A673 (cell line): ENCODE measurements around the gene BTBD9. TPM values are rescaled to one million over a fixed set of nuclear protein-coding genes. Genes with fewer than 3 reads are reported as not detected.
A peak's percentile ranks its signal among the peaks of the same experiment; 100 is the strongest.

Experiments used
- BruUV-seq: library from RNA; stranded (reverse); fragments of 400-500 nt; replicated peaks from 2 replicates; lab custom pipeline; 2021; lab: Mats Ljungman, UMichigan
- CTCF ChIA-PET: fragments of 300-600 bp; sonication (Branson Sonifier 250); formaldehyde crosslinking; loops from one replicate; lab custom pipeline; 2022; ENCODE audit warnings: antibody characterized with exemption; lab: Charles Lee
- POLR2A ChIA-PET: fragments of 300-600 bp; sonication (Branson Sonifier 250); formaldehyde crosslinking; loops from one replicate; lab custom pipeline; 2022; ENCODE audit warnings: antibody characterized with exemption; ENCODE audit not compliant: low non-redundant PET; lab: Charles Lee
- DNase-seq: peaks from one replicate; pipeline ENCODE4 v3.0.0-alpha.2; 2015; ENCODE audit warnings: low spot score
- H3K27ac ChIP-seq: fragments of 200-600 bp; sonication (generic); 2 replicates; pipeline ENCODE4 v1.5.1; 2016; ENCODE audit warnings: mixed run types, low read depth, mild to moderate bottlenecking, mixed read lengths, antibody characterized with exemption, low read length; ENCODE audit not compliant: poor library complexity, severe bottlenecking
- H3K27me3 ChIP-seq: fragments of 200-600 bp; sonication (generic); replicated peaks from 2 replicates; pipeline ENCODE4 v1.6.1; 2017; ENCODE audit warnings: mixed run types, low read depth, mild to moderate bottlenecking, mixed read lengths, antibody characterized with exemption, low read length; ENCODE audit not compliant: insufficient read depth, poor library complexity
- H3K36me3 ChIP-seq: fragments of 200-600 bp; sonication (generic); 2 replicates; pipeline ENCODE4 v1.6.1; 2016; ENCODE audit warnings: mixed run types, mild to moderate bottlenecking, mixed read lengths, antibody characterized with exemption, low read length; ENCODE audit not compliant: insufficient read depth, poor library complexity, severe bottlenecking
- H3K4me1 ChIP-seq: fragments of 200-600 bp; sonication (generic); 2 replicates; pipeline ENCODE4 v1.6.1; 2017; ENCODE audit warnings: mixed run types, mild to moderate bottlenecking, mixed read lengths, antibody characterized with exemption, low read length; ENCODE audit not compliant: insufficient read depth, poor library complexity, severe bottlenecking
- H3K4me3 ChIP-seq: fragments of 200-600 bp; sonication (generic); 2 replicates; pipeline ENCODE4 v1.5.1; 2016; ENCODE audit warnings: low read depth, mixed run types, mild to moderate bottlenecking, mixed read lengths, low read length; ENCODE audit not compliant: poor library complexity, severe bottlenecking
- H3K9me3 ChIP-seq: fragments of 200-600 bp; sonication (generic); 2 replicates; pipeline ENCODE4 v1.6.1; 2016; ENCODE audit warnings: mixed run types, low read depth, mild to moderate bottlenecking, mixed read lengths, antibody characterized with exemption, low read length; ENCODE audit not compliant: poor library complexity, severe bottlenecking
- EZH2 ChIP-seq: fragments of 200-600 bp; sonication (generic); IDR thresholded peaks from 2 replicates; pipeline ENCODE4 v1.6.1; 2017; ENCODE audit warnings: borderline replicate concordance, low read depth, mild to moderate bottlenecking, mixed read lengths, antibody characterized with exemption, low read length; ENCODE audit not compliant: poor library complexity, severe bottlenecking
- intact Hi-C: fragments of 100-400 bp; cut with micrococcal nuclease; formaldehyde crosslinking; loops from one replicate; pipeline ENCODE4 v1.10.0; 2022; ENCODE audit not compliant: unreplicated experiment
- total RNA-seq: library from RNA; stranded (reverse); gene quantifications from 2 replicates; pipeline ENCODE4 v1.2.3, GENCODE V29; 2021
- TF ChIP-seq, protein P1 (sequence below): fragments of 300-800, 200-600 bp; sonication (generic); conservative IDR thresholded peaks from 2 replicates; pipeline ENCODE4 v1.5.1; 2017; ENCODE audit warnings: low read depth, mild to moderate bottlenecking, antibody characterized with exemption, low read length, moderate library complexity, mixed read lengths

BTBD9 gene
- total RNA-seq, 1 experiment from 2014 or later = 8.0 TPM

DNA sequence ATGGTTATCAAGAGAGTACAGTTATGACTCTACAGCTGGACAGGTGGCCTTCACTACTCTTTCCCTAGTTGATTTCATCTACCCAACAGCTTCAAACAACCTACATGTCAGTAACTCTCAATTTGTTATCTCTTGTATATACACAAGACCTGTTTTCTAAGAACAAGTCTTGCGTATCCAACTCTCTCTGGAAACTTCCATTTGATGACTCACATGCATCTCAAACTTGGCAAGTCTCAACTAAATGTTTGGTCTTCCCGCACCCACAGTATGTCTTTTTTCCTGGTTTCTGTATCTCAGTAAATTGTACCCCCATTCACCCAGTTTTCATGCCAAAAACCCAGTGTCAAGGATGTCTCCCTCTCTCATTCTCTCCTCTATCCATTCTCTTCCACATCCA is 97.7 kb downstream of the BTBD9 start:
- no peak overlapping the region for H3K4me3 ChIP-seq
- BruUV-seq = no TSS peak
- intact Hi-C loops = no loop called here
- no peak for TF ChIP-seq EZH2
- TF ChIP-seq, protein P1, sequence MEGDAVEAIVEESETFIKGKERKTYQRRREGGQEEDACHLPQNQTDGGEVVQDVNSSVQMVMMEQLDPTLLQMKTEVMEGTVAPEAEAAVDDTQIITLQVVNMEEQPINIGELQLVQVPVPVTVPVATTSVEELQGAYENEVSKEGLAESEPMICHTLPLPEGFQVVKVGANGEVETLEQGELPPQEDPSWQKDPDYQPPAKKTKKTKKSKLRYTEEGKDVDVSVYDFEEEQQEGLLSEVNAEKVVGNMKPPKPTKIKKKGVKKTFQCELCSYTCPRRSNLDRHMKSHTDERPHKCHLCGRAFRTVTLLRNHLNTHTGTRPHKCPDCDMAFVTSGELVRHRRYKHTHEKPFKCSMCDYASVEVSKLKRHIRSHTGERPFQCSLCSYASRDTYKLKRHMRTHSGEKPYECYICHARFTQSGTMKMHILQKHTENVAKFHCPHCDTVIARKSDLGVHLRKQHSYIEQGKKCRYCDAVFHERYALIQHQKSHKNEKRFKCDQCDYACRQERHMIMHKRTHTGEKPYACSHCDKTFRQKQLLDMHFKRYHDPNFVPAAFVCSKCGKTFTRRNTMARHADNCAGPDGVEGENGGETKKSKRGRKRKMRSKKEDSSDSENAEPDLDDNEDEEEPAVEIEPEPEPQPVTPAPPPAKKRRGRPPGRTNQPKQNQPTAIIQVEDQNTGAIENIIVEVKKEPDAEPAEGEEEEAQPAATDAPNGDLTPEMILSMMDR = no peak
- no peak overlapping the region for H3K27ac ChIP-seq
- no peaks in the 10 kb centered on the region for H3K36me3 ChIP-seq
- H3K4me1 ChIP-seq = no peaks in the 10 kb centered on the region
- DNase-seq = no peak
- POLR2A ChIA-PET = no interaction called here
- H3K9me3 ChIP-seq = no peaks in the 10 kb centered on the region
- no peaks in the 10 kb centered on the region for H3K27me3 ChIP-seq
- CTCF ChIA-PET = no interaction called here

DNA sequence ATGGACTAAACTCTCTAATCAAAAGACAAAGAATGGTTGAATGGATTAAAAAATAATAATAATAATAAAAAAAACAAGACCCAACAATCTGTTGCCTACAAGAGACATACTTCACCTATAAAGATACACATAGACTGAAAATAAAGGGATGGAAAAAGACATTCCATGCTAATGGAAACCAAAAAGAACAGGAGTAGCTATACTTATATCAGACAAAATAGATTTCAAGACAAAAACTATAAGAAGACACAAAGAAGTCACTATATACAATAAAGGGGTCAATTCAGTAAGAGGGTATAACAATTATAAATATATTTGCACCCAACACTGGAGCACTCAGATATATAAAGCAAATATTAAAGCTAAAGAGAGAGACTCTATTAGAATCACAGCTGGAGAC is 106.7 kb downstream of the BTBD9 start:
- ChIA-PET CTCF (no interaction called here), POLR2A (interaction anchor here (0.7 kb wide), 1 partner anchor 15 kb away, joined by 3 read pairs; no protein-coding TSS in a partner anchor)
- DNase-seq = no peak
- H3K27ac ChIP-seq = no peak overlapping the region
- intact Hi-C loops = no loop called here
- H3K36me3 ChIP-seq = no peaks in the 10 kb centered on the region
- peaks cover 2% of the 10 kb centered on the region for H3K27me3 ChIP-seq
- H3K4me1 ChIP-seq = no peaks in the 10 kb centered on the region
- BruUV-seq = no TSS peak
- TF ChIP-seq EZH2 = no peak
- TF ChIP-seq, protein P1 = no peak
- H3K4me3 ChIP-seq = no peak overlapping the region
- no peaks in the 10 kb centered on the region for H3K9me3 ChIP-seq

DNA sequence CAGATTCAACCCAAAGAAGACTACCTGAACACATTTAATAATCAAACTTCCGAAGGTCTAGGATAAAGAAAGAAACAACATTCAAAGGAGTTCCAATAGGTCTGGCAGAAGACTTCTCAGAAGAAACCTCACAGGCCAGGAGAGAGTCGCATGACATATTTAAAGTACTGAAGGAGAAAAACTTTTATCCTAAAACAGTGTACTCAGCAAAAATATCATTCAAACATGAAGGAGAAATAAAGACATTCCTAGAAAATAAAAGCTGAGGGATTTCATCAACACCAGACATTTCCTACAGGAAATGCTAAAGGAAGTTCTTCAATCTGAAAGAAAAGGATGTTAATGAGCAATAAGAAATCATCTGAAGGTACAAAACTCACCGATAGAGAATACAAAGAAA is 108.6 kb downstream of the BTBD9 start:
- BruUV-seq = no TSS peak
- DNase-seq = peak; percentile 11
- H3K27me3 ChIP-seq = peaks cover 2% of the 10 kb centered on the region
- CTCF ChIA-PET = no interaction called here
- no peaks in the 10 kb centered on the region for H3K36me3 ChIP-seq
- no peaks in the 10 kb centered on the region for H3K4me1 ChIP-seq
- TF ChIP-seq, protein P1 = no peak
- no peak for TF ChIP-seq EZH2
- no peaks in the 10 kb centered on the region for H3K9me3 ChIP-seq
- POLR2A ChIA-PET = no interaction called here
- intact Hi-C loops = no loop called here
- no peak overlapping the region for H3K27ac ChIP-seq
- H3K4me3 ChIP-seq = no peak overlapping the region
